ENCODE results near the gene GSC2.
"Not testable (repeated sequence)": the region's sequence is repeated elsewhere in the genome, so short reads cannot be mapped to it uniquely, and the experiment has no call there.

GSC2 gene

DNA sequence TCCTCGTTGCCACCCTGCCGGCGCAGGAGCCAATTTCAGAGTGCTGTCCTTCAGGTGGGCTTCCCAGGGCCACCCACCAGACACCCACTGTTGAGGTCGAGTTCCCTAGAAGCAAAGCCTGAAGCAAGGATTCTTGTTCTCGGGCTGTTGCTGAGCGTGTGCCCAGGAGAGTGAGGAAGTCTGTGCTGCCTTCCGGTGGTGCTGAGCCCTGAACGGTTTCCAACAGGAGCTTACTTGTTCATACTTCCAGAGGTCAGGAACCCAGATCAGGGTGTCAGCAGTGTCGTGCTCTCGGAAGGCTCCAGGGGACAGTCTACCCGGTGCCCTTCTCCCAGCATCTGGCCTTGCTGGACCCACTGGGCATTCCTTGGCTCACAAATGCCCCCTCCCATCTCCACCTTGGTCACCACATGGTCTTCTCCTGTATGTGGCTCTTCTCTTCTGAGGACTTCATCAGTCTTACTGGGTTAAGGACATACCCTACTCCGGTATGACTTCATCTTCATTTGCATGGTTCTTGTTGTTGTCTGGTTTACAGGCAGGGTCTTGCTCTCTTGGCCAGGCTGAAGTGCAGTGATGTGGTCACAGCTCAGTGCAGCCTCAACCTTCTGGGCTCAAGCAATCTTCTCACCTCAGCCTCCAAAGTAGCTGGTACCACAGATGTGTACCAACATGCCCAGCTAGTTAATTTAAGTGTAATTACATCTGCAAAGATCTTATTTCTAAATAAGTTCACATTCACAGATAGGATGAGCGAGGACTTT lies 17.2 kb upstream of the GSC2 start:
- ATAC-seq (ENCODE audit: low read depth) (no peak), DNase-seq (ENCODE audit: low spot score) (no peak)
- H3K27ac ChIP-seq (ENCODE audit: poor library complexity, severe bottlenecking) = no peak overlapping the region
- TF ChIP-seq, protein P1, sequence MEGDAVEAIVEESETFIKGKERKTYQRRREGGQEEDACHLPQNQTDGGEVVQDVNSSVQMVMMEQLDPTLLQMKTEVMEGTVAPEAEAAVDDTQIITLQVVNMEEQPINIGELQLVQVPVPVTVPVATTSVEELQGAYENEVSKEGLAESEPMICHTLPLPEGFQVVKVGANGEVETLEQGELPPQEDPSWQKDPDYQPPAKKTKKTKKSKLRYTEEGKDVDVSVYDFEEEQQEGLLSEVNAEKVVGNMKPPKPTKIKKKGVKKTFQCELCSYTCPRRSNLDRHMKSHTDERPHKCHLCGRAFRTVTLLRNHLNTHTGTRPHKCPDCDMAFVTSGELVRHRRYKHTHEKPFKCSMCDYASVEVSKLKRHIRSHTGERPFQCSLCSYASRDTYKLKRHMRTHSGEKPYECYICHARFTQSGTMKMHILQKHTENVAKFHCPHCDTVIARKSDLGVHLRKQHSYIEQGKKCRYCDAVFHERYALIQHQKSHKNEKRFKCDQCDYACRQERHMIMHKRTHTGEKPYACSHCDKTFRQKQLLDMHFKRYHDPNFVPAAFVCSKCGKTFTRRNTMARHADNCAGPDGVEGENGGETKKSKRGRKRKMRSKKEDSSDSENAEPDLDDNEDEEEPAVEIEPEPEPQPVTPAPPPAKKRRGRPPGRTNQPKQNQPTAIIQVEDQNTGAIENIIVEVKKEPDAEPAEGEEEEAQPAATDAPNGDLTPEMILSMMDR (IDR thresholded peaks at IDR 0.05; ENCODE audit: poor library complexity, severe bottlenecking) = no peak
- H3K4me1 ChIP-seq (ENCODE audit: insufficient read depth, poor library complexity, severe bottlenecking) = no peaks in the 10 kb centered on the region
- no peaks in the 10 kb centered on the region for H3K36me3 ChIP-seq (ENCODE audit: low read depth)
- no peak overlapping the region for H3K4me3 ChIP-seq (ENCODE audit: severe bottlenecking)
- H3K27me3 ChIP-seq (ENCODE audit: insufficient read depth, poor library complexity, severe bottlenecking) = peaks cover 37% of the 10 kb centered on the region
- no peaks in the 10 kb centered on the region for H3K9me3 ChIP-seq (ENCODE audit: severe bottlenecking)

DNA sequence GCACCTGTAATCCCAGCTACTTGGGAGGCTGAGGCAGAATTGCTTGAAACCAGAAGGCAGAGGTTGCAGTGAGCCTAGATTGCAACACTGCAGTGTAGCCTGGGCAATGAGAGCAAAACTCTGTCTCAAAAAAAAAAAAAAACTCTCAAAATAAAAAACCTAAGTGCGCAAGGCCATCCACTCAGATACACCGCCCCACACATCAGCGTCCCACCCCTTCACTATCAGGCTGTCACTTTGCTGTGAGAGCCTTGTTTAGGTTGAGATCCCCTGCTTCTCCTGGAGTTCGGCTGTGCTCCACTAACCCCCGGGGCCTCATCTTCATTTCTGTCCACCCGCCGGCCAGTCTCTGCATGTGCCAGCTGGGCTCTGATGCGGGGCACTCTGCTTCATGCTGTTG lies 16.3 kb upstream of the GSC2 start:
- no peak for ATAC-seq (ENCODE audit: low read depth)
- Histone ChIP-seq H3K4me1 (ENCODE audit: insufficient read depth, poor library complexity, severe bottlenecking) (no peaks in the 10 kb centered on the region), H3K36me3 (ENCODE audit: low read depth) (no peaks in the 10 kb centered on the region), H3K27ac (ENCODE audit: poor library complexity, severe bottlenecking) (no peak overlapping the region), H3K27me3 (ENCODE audit: insufficient read depth, poor library complexity, severe bottlenecking) (peaks cover 37% of the 10 kb centered on the region), H3K9me3 (ENCODE audit: severe bottlenecking) (no peaks in the 10 kb centered on the region), H3K4me3 (ENCODE audit: severe bottlenecking) (no peak overlapping the region)
- DNase-seq (ENCODE audit: low spot score) = no peak
- TF ChIP-seq, protein P1 (IDR thresholded peaks at IDR 0.05; ENCODE audit: poor library complexity, severe bottlenecking) = no peak

DNA sequence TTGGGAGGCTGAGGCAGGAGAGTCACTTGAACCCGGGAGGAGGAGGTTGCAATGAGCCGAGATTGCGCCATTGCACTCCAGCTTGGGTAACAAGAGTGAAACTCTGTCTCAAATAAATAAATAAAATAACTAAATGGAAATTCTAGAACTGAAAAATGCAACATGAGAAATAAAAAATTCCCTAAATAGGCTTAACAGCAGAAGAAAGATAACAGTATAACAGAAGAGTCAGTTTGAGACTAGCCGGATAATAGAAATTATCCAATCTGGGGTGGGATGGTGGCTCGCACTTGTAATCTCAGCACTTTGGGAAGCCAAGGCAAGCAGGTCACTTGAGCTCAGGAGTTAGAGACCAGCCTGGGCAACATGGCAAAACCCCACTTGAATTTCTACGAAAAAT lies 14.3 kb upstream of the GSC2 start:
- TF ChIP-seq, protein P1 (IDR thresholded peaks at IDR 0.05; ENCODE audit: poor library complexity, severe bottlenecking) = no peak

DNA sequence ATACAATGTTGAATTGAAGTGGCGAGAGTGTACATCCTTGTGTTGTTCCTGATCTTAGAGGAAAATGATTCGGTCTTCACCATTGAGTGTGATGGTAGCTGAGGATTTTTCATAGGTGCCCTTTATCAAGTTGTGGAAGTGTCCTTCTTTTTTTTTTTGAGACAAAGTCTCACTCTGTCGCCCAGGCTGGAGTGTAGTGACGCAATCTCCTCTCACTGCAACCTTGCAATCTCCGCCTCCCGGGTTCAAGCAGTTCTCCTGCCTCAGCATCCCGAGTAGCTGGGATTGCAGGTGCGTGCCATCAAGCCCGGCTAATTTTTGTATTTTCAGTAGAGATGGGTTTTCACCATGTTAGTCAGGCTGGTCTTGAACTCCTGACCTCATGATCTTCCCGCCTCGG lies 8.6 kb upstream of the GSC2 start:
- not testable (repeated sequence) for H3K27me3 ChIP-seq (ENCODE audit: insufficient read depth, poor library complexity, severe bottlenecking); ATAC-seq (ENCODE audit: low read depth); H3K4me1 ChIP-seq (ENCODE audit: insufficient read depth, poor library complexity, severe bottlenecking); H3K36me3 ChIP-seq (ENCODE audit: low read depth); DNase-seq (ENCODE audit: low spot score); H3K4me3 ChIP-seq (ENCODE audit: severe bottlenecking); H3K9me3 ChIP-seq (ENCODE audit: severe bottlenecking); H3K27ac ChIP-seq (ENCODE audit: poor library complexity, severe bottlenecking)

More for the DNA sequence above, 14.3 kb upstream of the GSC2 start:
- H3K4me1 ChIP-seq (ENCODE audit: insufficient read depth, poor library complexity, severe bottlenecking) = no peaks in the 10 kb centered on the region
- H3K27me3 ChIP-seq (ENCODE audit: insufficient read depth, poor library complexity, severe bottlenecking) = peaks cover 30% of the 10 kb centered on the region
- no peak overlapping the region for H3K4me3 ChIP-seq (ENCODE audit: severe bottlenecking)
- no peaks in the 10 kb centered on the region for H3K9me3 ChIP-seq (ENCODE audit: severe bottlenecking)
- no peak overlapping the region for H3K27ac ChIP-seq (ENCODE audit: poor library complexity, severe bottlenecking)
- H3K36me3 ChIP-seq (ENCODE audit: low read depth) = no peaks in the 10 kb centered on the region
- ATAC-seq (ENCODE audit: low read depth) = no peak
- DNase-seq (ENCODE audit: low spot score) = no peak

DNA sequence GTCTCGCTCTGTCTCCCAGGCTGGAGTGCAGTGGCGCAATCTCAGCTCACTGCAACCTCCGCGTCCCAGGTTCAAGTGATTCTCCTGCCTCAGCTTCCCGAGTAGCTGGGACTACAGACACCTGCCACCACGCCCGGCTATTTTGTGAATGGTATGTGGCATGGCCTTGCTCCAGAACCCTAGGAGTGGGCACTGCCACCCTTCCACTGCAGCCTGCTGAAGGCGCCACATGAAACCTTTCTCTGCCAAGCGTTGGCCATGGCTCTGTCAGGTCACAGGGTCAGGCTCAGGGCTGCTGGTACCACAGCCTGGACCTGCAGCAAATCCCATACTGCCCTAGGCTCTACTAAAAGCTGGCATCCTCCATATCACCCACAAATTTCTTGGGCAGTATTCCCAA lies 6.0 kb upstream of the GSC2 start:
- H3K36me3 ChIP-seq (ENCODE audit: low read depth); H3K27ac ChIP-seq (ENCODE audit: poor library complexity, severe bottlenecking); H3K4me1 ChIP-seq (ENCODE audit: insufficient read depth, poor library complexity, severe bottlenecking); ATAC-seq (ENCODE audit: low read depth); DNase-seq (ENCODE audit: low spot score); H3K9me3 ChIP-seq (ENCODE audit: severe bottlenecking); H3K4me3 ChIP-seq (ENCODE audit: severe bottlenecking): not testable (repeated sequence)
- H3K27me3 ChIP-seq (ENCODE audit: insufficient read depth, poor library complexity, severe bottlenecking) = peaks cover 13% of the 10 kb centered on the region

All from RWPE2 (cell line).